Pancreas (tissue), 10 donors: ENCODE results near the gene ZDHHC11. TPM values are rescaled to one million over a fixed set of nuclear protein-coding genes. Genes with fewer than 3 reads are reported as not detected.
"Not testable (repeated sequence)": the region's sequence is repeated elsewhere in the genome, so short reads cannot be mapped to it uniquely, and the experiment has no call there.

Experiments used
- ATAC-seq, 4 donors: fragments of 200-7000 bp; cut with Tn5 transposase; one replicate each; pipeline versions ENCODE4 v1.8.0 to v1.9.1; 2020; ENCODE audit warnings: mild to moderate bottlenecking in 4 of 4, moderate library complexity in 4 of 4
- DNase-seq, 6 donors: peaks; one replicate each; pipeline ENCODE4 v3.0.0-alpha.2; 2020
- FAIRE-seq: peaks from 2 replicates; lab custom pipeline; 2012; peaks lifted over from hg19 to GRCh38; lab: Jason Lieb, UNC
- H3K27ac ChIP-seq, 4 donors: fragments of 200-600 bp; sonication (generic); 1 replicate in 3 of 4; 2 replicates in 1 of 4; pipeline versions ENCODE4 v1.5.0 to v1.8.0; 2020
- H3K27me3 ChIP-seq, 4 donors: fragments of 200-600 bp; one replicate each; pipeline ENCODE4 v1.8.0; 2021
- H3K36me3 ChIP-seq, 3 donors: fragments of 200-600 bp; sonication (generic) in 1 of 3; one replicate each; pipeline versions ENCODE4 v1.5.0 to v1.8.0; 2020 to 2021
- H3K4me1 ChIP-seq, 3 donors: fragments of 200-600 bp; one replicate each; pipeline ENCODE4 v1.8.0; 2021
- H3K4me3 ChIP-seq, 4 donors: fragments of 200-600 bp; sonication (generic) in 2 of 4; one replicate each; pipeline versions ENCODE4 v1.5.0 to v1.8.0; 2020 to 2021
- H3K9me3 ChIP-seq, 4 donors: fragments of 200-600 bp; one replicate each; pipeline ENCODE4 v1.8.0; 2021
- CTCF ChIP-seq, 4 donors: fragments of 200-600 bp; sonication (generic) in 3 of 4; IDR thresholded peaks; one replicate each; pipeline versions ENCODE4 v1.5.0 to v1.8.0; 2021; ENCODE audit warnings: antibody characterized with exemption in 4 of 4
- WGBS, 2 donors: extraction: QIAGEN DNeasy Blood & Tissue Kit; methylation state at CpG; one replicate each; pipeline ENCODE4 v1.1.7; 2013; 5-methylcytosine and 5-hydroxymethylcytosine counted together
- intact Hi-C, 3 donors: fragments of 100-400 bp; cut with DNase I; formaldehyde crosslinking; loops; one replicate each; pipeline versions ENCODE4 v1.11.1 to v1.14.2; 2022
- polyA plus RNA-seq, 2 donors: library from polyadenylated mRNA; stranded (reverse); fragments of 200-250 nt; gene quantifications; one replicate each; pipeline ENCODE4 v1.2.3, GENCODE V29; 2013
- total RNA-seq, 6 donors: library from RNA; stranded (reverse); fragmentation: NEBNext Ultra II Directional in 4 of 6; extraction: Animal tissue kit (Norgen Biotek cat#: 25700) in 4 of 6; gene quantifications; one replicate each; pipeline versions ENCODE4 v1.2.1 to v1.2.4, GENCODE V29; 2021 to 2023
- donor health status: healthy with polysubstance abuse.
- donor health status: DM: no; HTN: no; CAD: no; lungs with moderate emphysema.
- donor health status: DM: no; HTN: no; CAD: no.
- donor health status: control.
- donor health status: control.
- donor health status: Bipolar disorder and iron deficiency.
- donor health status: DM: yes; HTN: yes; CAD: no.
- donor health status: DM: no; HTN: no; CAD: no.
- donor health status: DM: no; HTN: no; CAD: no.
- donor health status: DM: yes; HTN: yes; CAD: no.

ZDHHC11 gene
- total and polyA plus RNA-seq, 8 donors = 3.6 to 18.1 (median 7.8) TPM

GRCh38 chr5:825544-825943 is 25.2 kb downstream of the ZDHHC11 start:
- FAIRE-seq, H3K27me3 ChIP-seq, H3K27ac ChIP-seq, intact Hi-C loops, H3K4me3 ChIP-seq, H3K4me1 ChIP-seq, H3K36me3 ChIP-seq, H3K9me3 ChIP-seq, ATAC-seq: not testable (repeated sequence)
- peak in 1 of 6 donors; percentile 35 for DNase-seq
- WGBS, 2 donors = 0 to 36% methylated on average over 1 of the region's 1 CpG

GRCh38 chr5:821504-821903 is 29.3 kb downstream of the ZDHHC11 start:
- Histone ChIP-seq H3K4me1 (no peaks in the 10 kb centered on the region), H3K36me3 (no peaks in the 10 kb centered on the region), H3K4me3 (no peak overlapping the region), H3K27me3 (no peaks in the 10 kb centered on the region), H3K9me3 (no peaks in the 10 kb centered on the region), H3K27ac (no peak overlapping the region)
- ATAC-seq = no peak
- WGBS, 2 donors = 67% methylated on average over 8 of the region's 8 CpGs; no CpG with 5 or more reads in 1 of the 2 donors
- DNase-seq = no peak
- TF ChIP-seq CTCF (IDR thresholded peaks at IDR 0.05) = no peak
- FAIRE-seq = no peak
- intact Hi-C loops = no loop called here

GRCh38 chr5:820245-820644 is 30.5 kb downstream of the ZDHHC11 start:
- no peak overlapping the region for H3K27ac ChIP-seq
- WGBS, 2 donors = 62% methylated on average over 3 of the region's 3 CpGs; no CpG with 5 or more reads in 1 of the 2 donors
- intact Hi-C loops = no loop called here
- ATAC-seq (no peak), DNase-seq (no peak), FAIRE-seq (no peak)
- no peaks in the 10 kb centered on the region for H3K4me1 ChIP-seq
- no peaks in the 10 kb centered on the region for H3K9me3 ChIP-seq
- H3K36me3 ChIP-seq = no peaks in the 10 kb centered on the region
- no peak overlapping the region for H3K4me3 ChIP-seq
- H3K27me3 ChIP-seq = no peaks in the 10 kb centered on the region
- no peak for TF ChIP-seq CTCF (IDR thresholded peaks at IDR 0.05)

DNA sequence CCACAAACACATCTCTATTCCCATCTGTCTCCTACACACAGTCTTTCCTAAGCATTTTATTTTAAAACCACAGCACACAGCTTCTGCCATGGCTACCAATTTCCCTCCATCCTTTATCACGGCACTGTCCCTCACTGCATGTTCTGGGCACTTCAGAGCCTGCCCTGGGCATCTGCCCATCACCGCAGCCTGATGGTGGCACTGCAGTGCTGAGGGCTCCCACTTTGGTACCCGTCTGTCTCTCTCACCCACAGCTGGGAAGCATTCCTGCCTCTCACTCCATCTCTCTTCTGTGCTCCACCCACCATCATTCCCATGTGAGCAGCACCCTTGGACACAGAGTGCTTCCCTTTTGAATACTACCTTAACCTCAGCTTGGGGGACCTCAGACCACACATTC is 31.7 kb downstream of the ZDHHC11 start:
- no peak for TF ChIP-seq CTCF (IDR thresholded peaks at IDR 0.05)
- no peaks in the 10 kb centered on the region for H3K9me3 ChIP-seq
- H3K27ac ChIP-seq = no peak overlapping the region
- H3K4me1 ChIP-seq = no peaks in the 10 kb centered on the region
- FAIRE-seq (no peak), DNase-seq (no peak), ATAC-seq (no peak)
- WGBS, 2 donors = 84% methylated on average over 3 of the region's 3 CpGs; no CpG with 5 or more reads in 1 of the 2 donors
- H3K27me3 ChIP-seq = no peaks in the 10 kb centered on the region
- intact Hi-C loops = no loop called here
- H3K36me3 ChIP-seq = no peaks in the 10 kb centered on the region
- no peak overlapping the region for H3K4me3 ChIP-seq

DNA sequence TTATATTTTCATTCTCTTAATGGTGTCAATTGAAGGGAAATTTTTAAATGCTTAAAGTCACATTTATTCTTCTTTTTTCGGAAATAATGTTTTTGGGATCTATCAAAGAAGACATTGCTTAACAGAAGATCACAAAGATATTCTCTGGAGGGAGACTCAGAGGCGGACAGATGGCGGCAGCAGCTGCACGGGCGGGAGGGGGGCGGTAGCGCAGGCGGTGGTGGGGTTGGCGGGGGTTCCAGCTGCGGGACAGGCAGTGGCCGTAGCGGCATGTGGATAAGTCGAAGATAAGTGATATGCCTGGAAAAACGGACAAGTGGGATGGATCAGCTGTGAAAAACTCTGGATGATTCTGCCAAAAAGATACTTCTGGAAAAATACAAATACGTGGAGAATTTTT is 34.6 kb downstream of the ZDHHC11 start:
- Histone ChIP-seq H3K9me3 (no peaks in the 10 kb centered on the region), H3K36me3 (no peaks in the 10 kb centered on the region), H3K4me3 (no peak overlapping the region), H3K27ac (no peak overlapping the region), H3K4me1 (no peaks in the 10 kb centered on the region), H3K27me3 (no peaks in the 10 kb centered on the region)
- WGBS, 2 donors = 93% methylated on average over 15 of the region's 15 CpGs; no CpG with 5 or more reads in 1 of the 2 donors
- FAIRE-seq (no peak), ATAC-seq (no peak), DNase-seq (no peak)
- intact Hi-C loops = no loop called here
- no peak for TF ChIP-seq CTCF (IDR thresholded peaks at IDR 0.05)
